Trophoblast cell (in vitro differentiated cells and primary cell): ENCODE measurements around the gene SURF6.
A peak's percentile ranks its signal among the peaks of the same experiment; 100 is the strongest.

Source experiments
- DNase-seq, 2 donors: peaks; one replicate each; pipeline ENCODE4 v3.0.0-alpha.2; 2016
- H2AFZ ChIP-seq: 2 replicates; pipeline ENCODE4 v1.6.1; 2013; ENCODE audit warnings: low read length, moderate library complexity, mild to moderate bottlenecking; ENCODE audit not compliant: insufficient read depth, poor library complexity
- H2AK5ac ChIP-seq: 2 replicates; pipeline ENCODE4 v1.6.1; 2013; ENCODE audit warnings: mild to moderate bottlenecking, low read length
- H2BK120ac ChIP-seq: 2 replicates; pipeline ENCODE4 v1.6.1; 2013; ENCODE audit warnings: low read length, mild to moderate bottlenecking, moderate library complexity; ENCODE audit not compliant: insufficient read depth, poor library complexity
- H2BK12ac ChIP-seq: 2 replicates; pipeline ENCODE4 v1.6.1; 2013; ENCODE audit warnings: mild to moderate bottlenecking, low read length, moderate library complexity
- H2BK5ac ChIP-seq: 2 replicates; pipeline ENCODE4 v1.6.1; 2013; ENCODE audit warnings: low read length, low read depth, moderate library complexity, mild to moderate bottlenecking; ENCODE audit not compliant: poor library complexity
- H3K14ac ChIP-seq: 2 replicates; pipeline ENCODE4 v1.6.1; 2013; ENCODE audit warnings: mild to moderate bottlenecking, low read length
- H3K18ac ChIP-seq: 2 replicates; pipeline ENCODE4 v1.6.1; 2013; ENCODE audit warnings: mild to moderate bottlenecking, low read length
- H3K23ac ChIP-seq: 2 replicates; pipeline ENCODE4 v1.6.1; 2013; ENCODE audit warnings: low read length
- H3K27ac ChIP-seq: 2 replicates; pipeline ENCODE4 v1.5.1; 2013; ENCODE audit warnings: low read depth, mild to moderate bottlenecking, inconsistent platforms, low read length, moderate library complexity
- H3K27me3 ChIP-seq: 2 replicates; pipeline ENCODE4 v1.6.1; 2013; ENCODE audit warnings: inconsistent platforms, mild to moderate bottlenecking, low read length, moderate library complexity; ENCODE audit not compliant: insufficient read depth
- H3K36me3 ChIP-seq, 2 experiments: 1 replicate in 1 of 2; 2 replicates in 1 of 2; pipeline ENCODE4 v1.6.1; 2013; ENCODE audit warnings: low read length in 2 of 2, mild to moderate bottlenecking in 2 of 2, moderate library complexity in 1 of 2; ENCODE audit not compliant: insufficient read depth in 2 of 2, control insufficient read depth in 1 of 2
- H3K4ac ChIP-seq: 2 replicates; pipeline ENCODE4 v1.6.1; 2013; ENCODE audit warnings: low read depth, mild to moderate bottlenecking, low read length, moderate library complexity
- H3K4me1 ChIP-seq, 2 experiments: 1 replicate in 1 of 2; 2 replicates in 1 of 2; pipeline ENCODE4 v1.6.1; 2013; ENCODE audit warnings: low read length in 2 of 2, mild to moderate bottlenecking in 2 of 2, moderate library complexity in 1 of 2; ENCODE audit not compliant: insufficient read depth in 2 of 2, control insufficient read depth in 1 of 2
- H3K4me2 ChIP-seq: 2 replicates; pipeline ENCODE4 v1.6.1; 2013; ENCODE audit warnings: inconsistent platforms, mild to moderate bottlenecking, low read length, moderate library complexity
- H3K4me3 ChIP-seq: 2 replicates; pipeline ENCODE4 v1.5.1; 2013; ENCODE audit warnings: mild to moderate bottlenecking, low read depth, low read length, inconsistent platforms
- H3K79me1 ChIP-seq: one replicate; pipeline ENCODE4 v1.6.1; 2013; ENCODE audit warnings: low read length
- H3K79me2 ChIP-seq: 2 replicates; pipeline ENCODE4 v1.6.1; 2013; ENCODE audit warnings: low read length, mild to moderate bottlenecking; ENCODE audit not compliant: control insufficient read depth, insufficient read depth, poor library complexity
- H3K9ac ChIP-seq: 2 replicates; pipeline ENCODE4 v1.6.1; 2013; ENCODE audit warnings: mild to moderate bottlenecking, low read length
- H3K9me3 ChIP-seq: 2 replicates; pipeline ENCODE4 v1.6.1; 2013; ENCODE audit warnings: low read depth, mild to moderate bottlenecking, control low read depth, inconsistent platforms, low read length; ENCODE audit not compliant: insufficient read depth
- H4K12ac ChIP-seq: 2 replicates; pipeline ENCODE4 v1.6.1; 2013; ENCODE audit warnings: low read depth, mild to moderate bottlenecking, low read length, moderate library complexity
- H4K8ac ChIP-seq: 2 replicates; pipeline ENCODE4 v1.6.1; 2013; ENCODE audit warnings: low read depth, mild to moderate bottlenecking, low read length, moderate library complexity
- H4K91ac ChIP-seq: one replicate; pipeline ENCODE4 v1.6.1; 2013; ENCODE audit warnings: low read depth, mild to moderate bottlenecking, low read length, moderate library complexity
- WGBS: extraction: QIAGEN DNeasy Blood & Tissue Kit; methylation state at CpG from one replicate; pipeline ENCODE4 v1.1.7; 2013; ENCODE audit warnings: missing lambda C conversion rate; ENCODE audit not compliant: insufficient read length, insufficient coverage; ENCODE audit errors: extremely low coverage; 5-methylcytosine and 5-hydroxymethylcytosine counted together

Gene SURF6

DNA sequence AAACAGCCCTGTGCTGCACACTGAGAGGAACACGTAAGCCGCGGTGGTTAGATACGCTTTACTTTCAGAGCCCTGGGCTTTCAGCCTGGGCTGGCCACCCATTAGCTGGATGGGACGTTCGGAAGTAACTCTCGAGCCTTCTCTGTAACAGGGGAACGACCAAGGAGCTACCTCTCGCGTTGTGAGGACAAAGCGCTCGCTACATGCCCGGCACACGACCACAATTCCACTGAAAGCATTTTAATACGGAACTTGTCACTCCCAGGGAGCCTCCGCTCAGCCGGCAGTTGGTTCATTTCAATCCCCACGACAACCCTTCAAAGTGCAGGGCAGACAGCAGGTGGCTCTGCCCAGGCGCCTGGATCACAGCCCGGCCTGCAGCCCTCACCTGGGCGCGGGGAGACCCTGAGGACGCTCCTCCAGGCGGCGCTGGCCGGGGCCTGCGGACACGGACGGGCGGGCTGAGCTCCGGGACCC, 19.9 kb upstream of the SURF6 start:
- H3K4me1 ChIP-seq = peaks cover 4 to 21% of the 10 kb centered on the region in 2 experiments
- H3K27me3 ChIP-seq = no peaks in the 10 kb centered on the region
- peak overlapping the region; percentile 30 for H2BK120ac ChIP-seq
- H3K27ac ChIP-seq = no peak overlapping the region
- H3K4ac ChIP-seq = peak overlapping the region; percentile 16
- WGBS = no CpG with 5 or more reads among the region's 31 CpGs
- peaks cover 3% of the 10 kb centered on the region for H3K79me1 ChIP-seq
- H2BK5ac ChIP-seq = no peak overlapping the region
- H4K91ac ChIP-seq = peak overlapping the region; percentile 32
- H3K14ac ChIP-seq = peak overlapping the region; percentile 5
- H3K36me3 ChIP-seq = peaks cover 47 to 62% of the 10 kb centered on the region in 2 experiments
- H3K23ac ChIP-seq = no peak overlapping the region
- H4K8ac ChIP-seq = peak overlapping the region; percentile 82
- H3K18ac ChIP-seq = peak overlapping the region; percentile 55
- no peak overlapping the region for H4K12ac ChIP-seq
- no peak overlapping the region for H2BK12ac ChIP-seq
- peak in 1 of 2 donors; percentile 35 for DNase-seq
- peak overlapping the region; percentile 96 for H3K4me3 ChIP-seq
- peak overlapping the region; percentile 49 for H2AK5ac ChIP-seq
- H3K4me2 ChIP-seq = peak overlapping the region; percentile 84
- H3K9ac ChIP-seq = peak overlapping the region; percentile 87
- H3K79me2 ChIP-seq = peaks cover 2% of the 10 kb centered on the region
- H2AFZ ChIP-seq = peak overlapping the region; percentile 6
- H3K9me3 ChIP-seq = no peaks in the 10 kb centered on the region

DNA sequence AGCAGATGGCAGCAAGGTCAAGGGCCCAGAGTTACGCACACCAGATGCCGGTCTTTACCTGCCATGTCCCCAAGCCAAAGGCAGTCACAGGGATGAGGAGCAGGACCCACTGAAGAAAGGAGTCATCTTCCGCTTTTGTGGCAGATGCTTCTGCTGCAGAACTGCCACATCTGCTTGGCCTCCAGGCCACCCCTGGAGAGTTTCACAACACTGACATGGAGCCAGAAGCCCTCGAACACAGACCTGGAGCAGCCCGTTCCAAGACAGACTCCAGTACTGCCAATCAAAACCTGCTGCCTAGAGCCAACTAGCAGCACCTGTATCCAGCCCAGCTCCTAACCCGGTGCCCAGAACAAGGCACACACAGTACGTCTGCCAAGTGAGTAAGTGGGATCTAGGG, 18.8 kb upstream of the SURF6 start:
- Histone ChIP-seq H3K4ac (no peak overlapping the region), H4K8ac (no peak overlapping the region), H3K27ac (no peak overlapping the region)

DNA sequence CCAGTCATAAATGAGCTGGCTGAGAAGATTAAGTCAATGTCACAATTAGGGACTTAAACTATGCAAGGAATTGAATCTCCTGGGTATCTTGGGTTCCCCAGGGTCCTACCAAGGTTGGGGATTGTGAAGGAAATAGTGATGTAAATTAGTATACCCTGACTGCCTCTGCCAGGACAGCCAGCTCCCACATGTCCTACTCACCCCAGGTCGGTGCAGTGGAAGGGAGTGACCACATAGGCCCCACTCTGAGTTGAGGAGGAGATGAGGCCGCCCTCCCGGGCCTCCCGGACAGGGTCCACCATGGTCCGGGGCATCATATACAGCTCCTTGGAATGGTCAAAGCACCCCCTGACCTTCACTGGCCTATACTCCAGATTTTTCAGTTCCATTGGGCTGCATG, 17.6 kb upstream of the SURF6 start:
- peaks cover 8% of the 10 kb centered on the region for H3K79me2 ChIP-seq
- H3K18ac ChIP-seq = no peak overlapping the region
- H3K79me1 ChIP-seq = peaks cover 5% of the 10 kb centered on the region
- no peak overlapping the region for H2BK5ac ChIP-seq
- H2BK120ac ChIP-seq = no peak overlapping the region
- H3K27ac ChIP-seq = no peak overlapping the region
- no peak overlapping the region for H2AFZ ChIP-seq
- no peaks in the 10 kb centered on the region for H3K27me3 ChIP-seq
- no peak overlapping the region for H3K4me3 ChIP-seq
- no peak overlapping the region for H2BK12ac ChIP-seq
- no peak for DNase-seq
- H3K36me3 ChIP-seq = peaks cover 42 to 58% of the 10 kb centered on the region in 2 experiments
- H4K8ac ChIP-seq = no peak overlapping the region
- no peaks in the 10 kb centered on the region for H3K9me3 ChIP-seq
- no CpG with 5 or more reads among the region's 5 CpGs for WGBS
- peaks cover 4 to 25% of the 10 kb centered on the region in 2 experiments for H3K4me1 ChIP-seq
- H3K4ac ChIP-seq = no peak overlapping the region
- no peak overlapping the region for H3K4me2 ChIP-seq
- no peak overlapping the region for H3K14ac ChIP-seq
- no peak overlapping the region for H3K9ac ChIP-seq
- H2AK5ac ChIP-seq = no peak overlapping the region
- no peak overlapping the region for H4K91ac ChIP-seq
- H3K23ac ChIP-seq = no peak overlapping the region
- H4K12ac ChIP-seq = no peak overlapping the region

More for the DNA sequence above, 18.8 kb upstream of the SURF6 start:
- no peak overlapping the region for H2AFZ ChIP-seq
- no peak overlapping the region for H2BK12ac ChIP-seq
- H3K9me3 ChIP-seq = no peaks in the 10 kb centered on the region
- H3K27me3 ChIP-seq = no peaks in the 10 kb centered on the region
- H3K14ac ChIP-seq = no peak overlapping the region
- no peak overlapping the region for H4K12ac ChIP-seq
- peaks cover 2% of the 10 kb centered on the region for H3K79me2 ChIP-seq
- no peak overlapping the region for H3K4me3 ChIP-seq
- H3K79me1 ChIP-seq = peaks cover 3% of the 10 kb centered on the region
- H3K18ac ChIP-seq = no peak overlapping the region
- H3K23ac ChIP-seq = no peak overlapping the region
- H2AK5ac ChIP-seq = no peak overlapping the region
- no CpG with 5 or more reads among the region's 7 CpGs for WGBS
- no peak overlapping the region for H3K9ac ChIP-seq
- peaks cover 4 to 21% of the 10 kb centered on the region in 2 experiments for H3K4me1 ChIP-seq
- H2BK120ac ChIP-seq = no peak overlapping the region
- H2BK5ac ChIP-seq = no peak overlapping the region
- H3K36me3 ChIP-seq = peaks cover 45 to 62% of the 10 kb centered on the region in 2 experiments
- DNase-seq = no peak
- H4K91ac ChIP-seq = no peak overlapping the region
- H3K4me2 ChIP-seq = no peak overlapping the region

DNA sequence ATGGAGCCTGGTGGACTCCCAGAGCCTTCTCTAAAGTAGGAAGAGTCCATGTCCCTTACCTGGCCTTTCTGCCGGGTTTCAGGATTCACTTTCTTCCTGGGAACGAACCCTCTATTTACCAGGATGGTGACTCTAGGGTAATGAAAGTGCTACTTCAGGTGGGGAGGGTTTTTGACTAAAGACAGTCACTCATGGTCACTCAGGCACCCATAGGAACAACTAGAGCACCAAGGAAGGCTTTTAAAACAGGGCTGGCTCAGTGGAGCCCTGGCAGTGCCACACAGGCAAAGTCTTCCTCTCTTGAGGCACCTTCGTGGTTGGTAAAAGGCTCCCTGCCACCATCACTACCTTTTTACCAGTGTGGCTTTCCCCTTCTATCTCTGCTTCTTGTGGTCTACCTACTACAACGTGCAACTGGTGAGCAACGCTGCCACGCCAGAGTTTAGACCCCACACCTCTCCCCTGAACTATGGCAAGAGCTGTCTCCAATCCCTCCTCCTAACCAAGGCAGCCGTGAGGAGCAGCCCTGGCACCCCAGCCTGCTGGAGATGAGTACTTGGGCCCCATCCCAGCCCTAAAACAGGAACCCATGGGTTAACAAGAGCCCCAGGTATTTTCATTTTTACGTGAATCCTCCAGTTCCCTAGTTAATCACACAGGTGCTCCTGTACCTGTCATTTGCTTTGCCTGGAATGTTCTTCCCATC, 16.8 kb upstream of the SURF6 start:
- peaks cover 41 to 52% of the 10 kb centered on the region in 2 experiments for H3K36me3 ChIP-seq
- H3K4me3 ChIP-seq = no peak overlapping the region
- H3K4me1 ChIP-seq = peaks cover 4 to 24% of the 10 kb centered on the region in 2 experiments
- H2AK5ac ChIP-seq = no peak overlapping the region
- no peak overlapping the region for H3K4me2 ChIP-seq
- no peak overlapping the region for H2BK5ac ChIP-seq
- no peak overlapping the region for H2BK12ac ChIP-seq
- no peak overlapping the region for H3K4ac ChIP-seq
- peaks cover 12% of the 10 kb centered on the region for H3K79me1 ChIP-seq
- no peak overlapping the region for H2BK120ac ChIP-seq
- no peak overlapping the region for H4K12ac ChIP-seq
- no peak for DNase-seq
- H4K91ac ChIP-seq = no peak overlapping the region
- no peak overlapping the region for H4K8ac ChIP-seq
- no peak overlapping the region for H3K14ac ChIP-seq
- H3K23ac ChIP-seq = no peak overlapping the region
- H2AFZ ChIP-seq = no peak overlapping the region
- H3K9ac ChIP-seq = no peak overlapping the region
- no peaks in the 10 kb centered on the region for H3K9me3 ChIP-seq
- H3K79me2 ChIP-seq = peaks cover 13% of the 10 kb centered on the region
- no peak overlapping the region for H3K27ac ChIP-seq
- WGBS = no CpG with 5 or more reads among the region's 8 CpGs
- H3K27me3 ChIP-seq = no peaks in the 10 kb centered on the region
- no peak overlapping the region for H3K18ac ChIP-seq
